Measurements from ENCODE around the gene OTUB2.
"Not testable (repeated sequence)": the region's sequence is repeated elsewhere in the genome, so short reads cannot be mapped to it uniquely, and the experiment has no call there.

The OTUB2 gene

DNA sequence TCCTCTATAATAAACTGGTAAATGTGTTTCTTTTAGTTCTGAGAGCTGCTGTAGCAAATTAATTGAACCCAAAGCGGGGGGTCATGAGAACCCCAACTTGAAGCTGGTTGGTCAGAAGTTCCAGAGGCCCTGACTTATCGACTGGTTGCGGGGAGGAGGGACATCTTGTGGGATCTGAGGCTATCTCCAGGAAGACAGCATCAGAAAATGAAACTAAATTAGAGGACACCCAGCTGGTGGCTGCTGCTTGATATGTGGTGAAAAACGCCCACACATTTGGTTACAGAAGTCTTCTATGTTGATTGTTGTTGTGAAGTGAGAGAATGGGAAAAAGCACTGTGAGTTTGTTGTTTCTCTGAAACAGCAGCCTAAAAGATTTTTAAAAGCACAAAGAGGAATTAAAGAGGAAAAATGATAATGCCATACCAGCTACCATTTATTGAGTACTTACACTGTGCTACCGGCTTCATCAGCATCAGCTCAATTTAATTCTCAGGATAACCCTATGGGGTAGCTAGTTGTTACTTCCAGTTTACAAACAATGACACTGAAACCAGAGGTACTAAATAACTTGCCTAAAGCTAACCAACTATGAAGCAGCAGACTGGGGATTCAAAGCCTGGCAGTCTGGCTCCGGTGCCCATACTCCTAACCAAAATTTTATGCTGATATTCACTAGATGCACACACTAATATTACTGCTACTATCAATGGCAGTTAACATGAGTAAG lies 30.6 kb downstream of the OTUB2 start:
- DNase-seq (ENCODE audit: low read depth), result no peak

DNA sequence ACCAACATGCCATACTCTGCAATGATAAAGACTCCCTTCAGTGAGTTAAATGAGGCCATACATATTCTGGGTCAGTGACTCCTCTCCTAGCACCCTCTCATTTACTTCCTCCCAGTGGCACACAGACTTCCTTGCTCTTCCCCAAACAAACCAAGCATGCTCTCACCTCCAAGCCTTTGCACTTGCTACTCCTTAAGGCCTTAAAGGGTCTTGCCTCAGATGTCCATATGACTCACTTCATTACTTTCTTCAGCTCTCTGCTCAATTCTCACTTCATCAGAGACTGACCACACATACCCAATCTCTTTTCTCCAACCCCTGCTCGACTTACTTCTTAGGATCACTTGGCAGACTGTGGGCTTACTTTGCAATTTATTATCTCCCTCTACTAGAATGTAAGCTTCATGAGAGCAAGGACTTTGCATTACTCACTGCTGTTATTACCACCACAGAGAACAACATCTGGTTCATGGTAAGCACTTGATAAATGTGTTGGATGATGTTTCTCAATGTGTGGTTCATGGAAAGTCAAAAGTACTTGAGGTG lies 32.1 kb downstream of the OTUB2 start:
- DNase-seq (ENCODE audit: low read depth), result no peak

DNA sequence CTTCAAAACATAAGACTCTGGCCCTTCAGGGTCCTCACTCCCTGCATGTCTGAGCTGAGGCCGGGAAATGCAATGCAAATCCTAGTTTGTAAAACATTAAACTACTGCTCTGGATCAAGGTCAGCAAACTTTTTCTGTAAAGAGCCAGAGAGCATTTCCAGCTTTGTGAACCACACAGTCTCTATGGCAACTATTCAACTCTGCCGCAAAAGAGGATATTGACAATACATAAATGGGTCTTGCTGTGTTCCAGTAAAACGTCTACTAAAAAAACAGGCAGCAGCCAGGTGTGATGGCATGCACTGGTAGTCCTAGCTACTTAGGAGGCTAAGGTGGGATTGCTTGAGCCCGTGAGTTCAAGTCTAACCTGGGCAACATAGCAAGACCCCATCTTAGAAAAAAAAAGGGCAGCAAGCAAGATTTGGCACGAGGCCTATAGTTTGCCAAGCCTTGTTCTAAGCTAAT lies 32.6 kb downstream of the OTUB2 start:
- no peak for DNase-seq (ENCODE audit: low read depth)

DNA sequence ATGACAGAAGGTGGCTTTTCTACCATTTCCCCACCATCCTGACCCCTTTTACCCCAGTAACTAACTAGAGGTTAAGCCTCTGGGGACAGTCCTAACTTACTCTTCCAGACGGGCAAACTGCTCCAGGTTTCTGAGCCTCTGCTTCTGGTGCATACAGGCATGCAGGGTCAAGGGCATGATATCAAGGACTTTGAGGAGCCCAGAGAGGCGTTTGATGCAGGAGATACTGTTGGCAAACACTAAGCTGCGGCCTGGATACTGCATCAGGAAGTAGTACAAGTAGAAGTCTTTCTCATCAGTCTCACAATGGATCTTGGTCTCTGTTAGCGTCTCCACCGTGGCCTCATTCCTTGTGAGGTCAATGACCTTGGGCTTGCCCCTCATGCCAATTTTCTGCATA lies 33.9 kb downstream of the OTUB2 start:
- no peak for DNase-seq (ENCODE audit: low read depth)

DNA sequence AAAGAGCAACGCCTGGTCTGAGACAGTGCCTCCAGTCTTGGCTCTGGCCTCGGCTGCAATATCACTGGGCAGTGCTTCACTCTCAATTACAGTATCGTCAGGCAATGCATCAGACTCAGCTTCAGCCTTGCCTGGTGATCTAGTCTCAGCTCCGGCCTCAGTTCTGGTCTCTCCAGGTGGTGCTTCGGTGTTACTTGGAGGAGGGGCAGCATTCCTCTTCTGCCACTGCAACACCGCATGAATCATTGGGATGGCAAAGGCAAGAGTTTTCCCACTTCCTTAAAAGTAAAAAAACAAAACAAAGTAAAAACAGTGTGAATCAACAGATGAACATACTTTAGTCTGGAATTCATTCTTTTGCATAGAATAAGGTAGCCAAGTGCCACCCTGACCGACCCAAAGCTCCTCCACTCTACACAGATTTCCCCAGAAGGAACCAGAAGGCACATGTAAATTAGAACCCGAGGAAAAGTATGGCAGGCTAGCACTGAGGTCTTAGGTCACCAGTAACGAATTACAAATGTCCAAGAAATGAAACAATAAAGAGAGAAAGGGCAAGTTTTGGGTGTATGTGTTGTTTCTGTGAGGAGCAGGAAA lies 36.3 kb downstream of the OTUB2 start:
- DNase-seq (ENCODE audit: low read depth), result no peak

DNA sequence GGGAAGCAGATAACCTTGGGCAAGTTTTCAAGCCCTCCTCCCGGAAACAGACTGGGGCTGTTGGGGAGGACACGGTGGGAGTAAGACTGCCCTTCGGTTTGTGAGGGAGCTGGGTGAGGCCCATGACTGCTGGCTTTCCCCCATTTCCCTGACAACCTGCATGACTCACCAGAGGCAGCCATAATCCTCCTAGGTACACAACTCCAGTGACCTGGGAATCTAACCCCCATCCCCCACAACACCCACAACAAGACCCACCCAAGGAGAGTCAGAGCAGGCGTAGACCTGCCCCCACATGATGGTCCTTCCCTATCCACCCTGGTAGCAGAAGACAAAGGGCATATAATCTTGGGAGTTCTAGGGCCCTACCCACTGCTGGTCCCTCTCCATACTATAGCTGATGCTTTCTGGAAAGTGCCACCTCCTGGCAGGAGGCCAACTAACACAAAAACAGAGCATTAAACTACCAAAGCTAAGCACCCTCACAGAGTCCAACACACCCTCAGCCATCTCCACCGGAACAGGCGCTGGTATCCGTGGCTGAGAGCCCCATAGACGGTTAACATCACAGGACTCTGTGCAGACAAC lies 40.0 kb downstream of the OTUB2 start:
- no peak for DNase-seq (ENCODE audit: low read depth)

DNA sequence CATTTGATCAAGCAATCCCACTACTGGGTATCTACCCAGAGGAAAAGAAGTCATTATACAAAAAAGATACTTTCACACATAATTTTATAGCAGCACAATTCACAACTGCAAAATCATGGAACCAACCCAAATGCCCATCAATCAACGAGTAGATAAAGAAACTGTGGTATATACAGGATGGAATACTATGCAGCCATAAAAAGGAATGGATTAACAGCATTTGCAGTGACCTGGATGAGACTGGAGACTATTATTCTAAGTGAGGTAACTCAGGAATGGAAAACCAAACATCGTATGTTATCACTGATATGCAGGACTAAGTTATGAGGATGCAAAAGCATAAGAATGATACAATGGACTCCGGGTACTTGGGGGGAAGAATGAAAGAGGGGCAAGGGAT lies 45.9 kb downstream of the OTUB2 start:
- DNase-seq (ENCODE audit: low read depth), result not testable (repeated sequence)

DNA sequence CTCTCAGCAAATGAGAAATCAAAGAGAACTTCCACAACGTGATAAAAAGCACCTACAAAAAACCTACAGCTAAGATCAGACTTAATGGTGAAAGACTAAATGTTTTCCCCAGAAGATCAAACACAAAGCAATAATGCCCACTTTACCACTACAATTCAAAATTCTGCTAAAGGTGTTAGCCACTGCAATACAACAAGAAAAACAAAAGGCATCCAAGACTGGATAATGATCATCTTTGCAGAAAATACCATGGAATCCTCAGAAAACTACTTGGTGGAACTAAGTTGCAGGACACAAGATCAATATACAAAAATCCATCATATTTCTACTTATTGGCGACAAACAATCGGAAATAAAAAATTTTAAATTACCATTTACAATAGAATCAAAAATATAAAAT lies 48.4 kb downstream of the OTUB2 start:
- no peak for DNase-seq (ENCODE audit: low read depth)

DNA sequence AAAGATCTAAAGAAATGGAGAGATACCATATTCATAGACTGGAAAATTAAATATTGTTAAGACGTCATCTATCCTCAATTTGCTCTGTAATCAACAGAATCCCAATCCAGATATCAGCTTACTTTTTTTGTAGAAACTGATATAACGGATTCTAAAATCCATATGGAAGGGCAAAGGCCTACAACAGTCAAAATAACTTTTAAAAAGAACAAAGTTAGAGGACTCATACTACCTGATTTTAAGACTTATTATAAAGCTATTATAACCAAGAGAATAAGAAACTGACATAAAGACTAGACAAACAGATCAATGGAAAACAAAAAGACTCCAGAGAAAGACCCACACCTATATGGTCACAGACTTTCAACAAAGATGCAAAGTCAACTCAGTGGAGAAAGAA lies 48.9 kb downstream of the OTUB2 start:
- no peak for DNase-seq (ENCODE audit: low read depth)

DNA sequence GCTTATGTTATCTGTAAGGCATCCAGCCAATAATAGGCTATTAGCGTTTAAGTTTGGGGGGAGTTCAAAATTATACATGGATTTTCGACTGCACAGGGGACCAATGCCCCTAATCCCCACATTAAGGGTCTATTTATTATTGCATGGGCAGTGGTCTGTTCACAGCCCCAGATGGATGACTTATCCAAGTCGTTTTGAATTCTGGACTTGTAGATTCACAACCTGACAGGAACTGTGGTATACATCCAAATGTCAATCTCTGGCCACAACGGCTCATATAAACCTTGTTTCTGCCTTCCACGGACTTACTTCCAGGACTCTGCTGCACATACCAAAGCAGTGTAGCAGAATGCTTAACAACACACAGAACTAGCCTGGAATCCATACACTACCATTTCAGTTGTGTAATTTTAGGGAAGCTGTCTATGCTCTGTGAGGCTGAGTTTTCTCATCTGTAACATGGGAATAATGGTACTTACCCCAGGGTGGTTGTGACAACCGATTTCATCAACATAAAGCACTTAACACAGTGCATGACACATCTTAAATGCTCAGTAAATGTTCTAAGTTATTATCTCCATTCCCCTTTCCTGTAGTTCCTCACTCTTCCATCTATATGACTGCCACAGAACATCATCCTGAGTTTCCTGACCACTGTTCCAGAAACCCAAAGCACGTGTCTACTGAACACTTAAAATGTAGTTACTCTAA lies 51.1 kb downstream of the OTUB2 start:
- DNase-seq (ENCODE audit: low read depth), result no peak

DNA sequence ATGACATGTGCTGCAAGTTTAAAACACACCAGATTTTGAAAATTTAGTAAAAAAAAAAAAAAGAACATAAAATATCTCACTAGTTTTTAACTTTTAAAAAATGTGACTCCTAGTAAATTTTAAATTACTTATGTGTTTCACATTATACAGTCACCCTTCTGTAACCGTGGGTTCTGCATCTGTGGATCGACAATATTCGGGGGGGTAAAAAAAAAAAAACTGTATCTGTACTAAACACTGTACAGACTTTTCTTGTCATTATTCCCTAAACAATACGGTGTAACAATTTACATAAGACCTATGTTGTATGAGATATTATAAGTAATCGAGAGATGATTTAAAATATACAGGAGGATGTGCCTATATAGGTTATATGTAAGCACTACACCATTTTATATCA lies 51.7 kb downstream of the OTUB2 start:
- DNase-seq (ENCODE audit: low read depth), result no peak

DNA sequence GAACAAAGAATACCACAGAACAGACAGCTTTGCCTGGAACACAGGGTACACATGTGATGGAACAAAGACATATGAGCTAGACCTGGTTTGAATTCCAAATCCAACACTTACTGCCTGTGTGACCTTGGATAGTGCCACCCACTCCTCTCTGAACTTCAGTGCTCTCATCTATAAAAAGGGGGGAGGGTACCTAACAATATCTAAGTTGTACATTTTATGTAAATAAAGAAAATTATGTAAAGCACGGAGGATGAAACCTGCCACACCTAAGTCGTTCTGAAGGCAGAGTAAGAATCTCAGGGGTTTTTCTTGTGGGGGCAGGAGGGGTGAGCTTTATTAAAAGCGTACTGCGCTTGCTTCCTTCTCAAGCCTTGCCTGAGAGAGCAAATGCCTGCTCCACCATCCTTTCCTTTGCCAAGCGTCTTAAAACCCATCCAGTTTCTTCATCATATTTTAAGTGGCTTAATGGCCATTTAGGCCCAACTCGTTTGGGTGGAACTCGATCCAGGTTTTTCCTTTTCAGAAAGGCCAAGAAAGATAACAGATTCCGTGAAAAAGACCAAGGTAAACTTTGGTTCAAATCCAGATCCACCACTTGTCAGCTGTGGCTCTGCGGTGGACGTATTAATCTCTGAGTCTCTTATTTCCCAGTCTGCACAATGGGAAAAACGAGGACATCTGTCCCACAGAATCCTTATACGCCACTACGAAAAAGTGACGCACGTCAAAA lies 53.9 kb downstream of the OTUB2 start:
- no peak for DNase-seq (ENCODE audit: low read depth)

DNA sequence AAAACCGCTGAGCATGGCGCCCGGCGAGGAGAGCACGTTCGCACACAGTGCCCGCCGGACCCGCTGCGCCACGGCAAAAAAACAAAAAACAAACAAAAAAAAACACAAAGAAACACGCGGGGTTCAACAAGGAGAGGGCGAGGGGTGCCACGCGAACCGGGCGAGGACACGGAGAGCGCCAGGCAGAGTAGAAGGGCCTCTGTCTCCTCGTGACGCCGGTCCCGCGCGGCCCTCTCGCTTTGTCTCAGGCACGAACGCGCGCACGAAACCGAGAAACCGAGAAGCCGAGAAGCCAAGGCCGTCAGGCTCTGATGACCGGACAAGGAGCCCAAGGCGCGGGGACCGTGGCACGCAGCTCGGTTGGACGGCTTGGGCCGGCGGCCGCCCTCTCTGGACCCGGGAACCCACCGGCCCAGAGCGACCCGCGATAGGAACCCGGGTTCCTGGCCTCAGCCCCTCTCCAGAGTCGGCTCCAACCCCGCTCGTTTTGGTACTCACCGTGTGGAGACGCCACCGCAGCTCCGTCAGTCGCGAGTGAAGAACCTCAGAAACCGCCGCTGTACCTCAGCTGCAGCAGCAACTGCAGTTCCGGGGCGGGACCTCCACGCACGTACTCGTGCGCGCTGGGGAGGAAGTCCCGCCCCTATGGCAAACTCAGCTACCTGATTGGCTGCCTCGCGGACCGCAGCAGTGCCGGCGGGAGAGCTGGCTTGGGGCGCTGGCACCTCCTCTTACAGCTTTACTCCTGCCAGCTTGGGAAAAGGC lies 54.7 kb downstream of the OTUB2 start, which contains the start of the genes DDX24 and IFI27L1:
Gene DDX24, minus strand, starts transcription at position 582 of the 765 bp plus-strand sequence. CDS start 1,460 bp downstream, outside the sequence.
Gene IFI27L1, plus strand, starts transcription at position 690 of the 765 bp plus-strand sequence. CDS start 15,628 bp downstream, outside the sequence.
- peak; percentile 87 for DNase-seq (ENCODE audit: low read depth)

DNA sequence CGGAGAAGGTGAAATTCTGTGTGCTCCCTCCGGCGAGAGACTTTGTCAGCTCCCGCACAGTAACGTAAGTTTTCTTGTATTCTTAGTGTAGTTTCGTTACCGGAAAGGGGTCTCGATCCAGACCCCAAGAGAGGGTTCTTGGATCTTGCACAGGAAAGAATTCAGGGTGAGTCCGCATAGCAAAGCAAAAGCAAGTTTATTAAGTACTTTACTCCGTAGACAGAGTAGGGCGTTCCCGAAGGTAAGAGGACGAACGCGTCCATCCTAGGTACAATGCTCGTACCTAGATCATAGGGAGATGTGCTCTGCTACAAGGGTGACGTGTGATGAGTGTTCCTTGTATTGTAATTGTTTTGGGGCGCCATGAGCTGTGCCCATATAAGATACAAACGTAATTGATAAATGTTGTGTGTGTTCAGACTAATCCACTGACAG lies 55.3 kb downstream of the OTUB2 start:
- no peak for DNase-seq (ENCODE audit: low read depth)

DNA sequence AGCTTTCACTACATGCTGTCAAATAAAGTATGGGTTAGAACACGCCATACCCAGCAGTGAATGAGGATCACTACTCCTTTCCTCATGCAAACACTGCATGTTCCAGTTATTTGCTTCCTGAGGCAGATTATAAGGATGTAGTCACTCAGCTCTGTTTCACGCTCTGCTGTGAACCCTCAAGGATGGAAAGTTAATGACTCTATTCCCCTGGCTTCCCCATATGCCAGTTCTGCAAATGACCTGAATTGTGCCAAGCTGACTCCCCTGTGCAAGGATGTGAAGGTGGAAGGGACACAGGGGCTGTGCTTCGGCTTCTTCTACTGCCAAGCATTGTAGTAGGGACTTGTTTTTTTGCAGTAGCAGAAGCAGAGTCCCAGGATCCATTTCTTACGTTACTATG lies 61.8 kb downstream of the OTUB2 start:
- DNase-seq (ENCODE audit: low read depth), result no peak

DNA sequence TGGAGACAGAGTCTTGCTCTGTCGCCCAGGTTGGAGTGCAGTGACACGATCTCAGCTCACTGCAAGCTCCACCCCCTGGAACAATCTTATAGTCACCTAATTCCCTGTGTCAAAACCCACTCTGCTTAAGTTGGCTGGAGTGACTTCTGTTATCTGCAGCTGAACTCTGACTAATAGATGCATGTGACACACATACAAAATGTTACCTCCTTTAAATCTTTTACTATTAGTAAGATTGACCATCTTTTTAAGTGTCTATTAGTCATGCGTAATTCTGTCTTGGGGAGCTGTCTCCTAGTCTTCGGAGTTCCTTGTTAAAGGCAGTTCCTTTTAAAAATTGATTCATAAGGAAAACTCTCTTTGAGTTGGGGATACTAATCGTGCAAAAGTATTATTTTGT lies 62.4 kb downstream of the OTUB2 start:
- no peak for DNase-seq (ENCODE audit: low read depth)

DNA sequence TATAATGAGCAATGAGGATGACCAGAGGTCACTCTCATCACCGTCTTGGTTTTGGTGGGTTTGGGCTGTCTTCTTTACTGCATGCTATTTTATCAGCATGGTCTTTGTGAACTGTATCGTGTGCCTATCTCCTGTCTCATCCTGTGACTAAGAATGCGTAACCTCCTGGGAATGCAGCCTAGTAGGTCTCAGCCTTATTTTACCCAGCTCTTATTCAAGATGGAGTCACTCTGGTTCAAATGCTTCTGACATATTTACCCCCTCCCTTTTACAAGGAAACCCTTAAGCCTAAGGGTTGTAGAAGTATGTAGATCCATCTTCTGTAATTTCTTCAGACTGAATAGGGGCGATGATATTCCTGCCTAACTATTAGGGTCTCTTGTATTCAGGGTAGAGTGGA lies 63.3 kb downstream of the OTUB2 start:
- DNase-seq (ENCODE audit: low read depth), result no peak

DNA sequence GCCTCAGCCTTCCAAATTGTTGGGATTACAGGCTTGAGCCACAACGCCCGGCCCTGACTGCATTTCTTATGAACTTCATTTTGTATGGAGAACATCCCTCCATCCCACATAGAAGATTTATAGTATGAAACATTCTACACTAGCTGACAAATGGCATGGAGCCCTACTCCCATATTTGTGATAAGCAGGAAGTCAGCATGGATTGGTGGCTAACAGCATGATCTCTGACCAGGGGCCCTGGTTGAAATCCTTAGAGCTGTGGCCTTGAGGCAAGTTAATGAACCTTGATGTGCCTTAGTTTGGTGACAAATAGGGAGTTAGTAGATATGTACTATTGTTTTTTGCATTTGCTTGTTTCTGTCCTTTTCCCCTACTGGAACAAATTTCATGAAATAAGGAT lies 67.3 kb downstream of the OTUB2 start:
- DNase-seq (ENCODE audit: low read depth), result no peak

DNA sequence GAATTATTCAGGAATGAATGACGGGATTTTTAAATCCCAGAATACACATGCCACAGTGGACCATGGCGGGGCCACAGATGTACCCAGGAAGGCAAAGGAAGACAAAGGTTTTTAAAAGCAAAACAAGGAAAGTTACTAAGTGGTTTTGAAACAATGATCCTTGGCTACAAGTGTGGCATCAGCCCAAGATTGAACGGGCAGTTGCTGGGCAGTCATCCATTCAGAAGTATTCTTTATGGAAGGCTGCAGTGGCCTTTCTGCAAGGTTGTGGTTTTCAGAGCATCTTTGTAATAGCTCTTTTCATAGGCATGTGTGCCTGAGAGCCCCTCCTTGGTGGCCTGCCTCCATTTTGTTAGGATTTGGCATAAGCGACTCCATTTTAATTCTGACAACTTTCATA lies 71.0 kb downstream of the OTUB2 start:
- DNase-seq (ENCODE audit: low read depth), result no peak

Measured in stromal cell of bone marrow (primary cell).